Kidney tubule cell (primary cell): ENCODE results near the gene ZG16.

Experiments used
- DNase-seq: peaks from one replicate; pipeline ENCODE4 v3.0.0-alpha.2; 2018; ENCODE audit warnings: low spot score

Gene ZG16

DNA sequence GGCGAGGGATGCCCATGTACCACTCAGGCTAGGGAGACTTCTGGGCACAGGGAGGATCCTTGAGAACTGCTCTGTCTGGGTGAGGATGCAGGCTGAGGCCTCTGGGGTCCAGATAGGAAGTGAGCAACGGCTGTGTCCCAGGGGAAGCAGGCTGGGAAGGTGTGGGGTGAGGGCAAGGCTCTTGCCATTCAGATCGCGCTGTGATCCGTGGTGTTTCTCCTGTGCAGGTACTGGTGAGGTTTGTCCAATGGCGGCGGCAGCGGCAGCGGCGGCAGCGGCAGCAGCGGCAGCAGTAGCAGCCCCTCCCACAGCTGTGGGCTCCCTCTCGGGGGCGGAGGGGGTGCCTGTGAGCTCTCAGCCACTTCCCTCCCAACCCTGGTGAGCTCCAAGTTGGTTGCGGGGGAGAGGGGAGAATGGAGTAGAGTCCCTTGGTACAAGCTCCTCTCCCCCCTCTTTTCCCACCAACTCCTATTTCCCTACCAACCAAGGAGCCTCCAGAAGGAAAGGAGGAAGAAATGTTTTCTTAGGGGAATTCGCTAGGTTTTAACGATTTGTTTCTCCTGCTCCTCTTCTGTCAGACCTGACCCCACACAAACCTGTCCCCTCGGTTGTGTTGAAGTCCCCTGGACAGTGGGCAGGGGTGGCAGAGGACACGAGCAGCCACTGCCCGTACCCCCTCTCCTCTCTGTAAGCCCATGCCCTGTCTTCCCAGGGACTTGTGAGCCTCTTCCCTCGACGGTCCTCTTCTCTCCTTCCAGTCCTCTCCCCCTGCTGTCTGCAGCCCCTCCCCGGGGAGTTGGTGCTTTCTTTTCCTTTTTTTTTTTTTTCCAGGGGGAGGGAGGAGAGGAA lies 32.0 kb downstream of the ZG16 start:
- no peak for DNase-seq

DNA sequence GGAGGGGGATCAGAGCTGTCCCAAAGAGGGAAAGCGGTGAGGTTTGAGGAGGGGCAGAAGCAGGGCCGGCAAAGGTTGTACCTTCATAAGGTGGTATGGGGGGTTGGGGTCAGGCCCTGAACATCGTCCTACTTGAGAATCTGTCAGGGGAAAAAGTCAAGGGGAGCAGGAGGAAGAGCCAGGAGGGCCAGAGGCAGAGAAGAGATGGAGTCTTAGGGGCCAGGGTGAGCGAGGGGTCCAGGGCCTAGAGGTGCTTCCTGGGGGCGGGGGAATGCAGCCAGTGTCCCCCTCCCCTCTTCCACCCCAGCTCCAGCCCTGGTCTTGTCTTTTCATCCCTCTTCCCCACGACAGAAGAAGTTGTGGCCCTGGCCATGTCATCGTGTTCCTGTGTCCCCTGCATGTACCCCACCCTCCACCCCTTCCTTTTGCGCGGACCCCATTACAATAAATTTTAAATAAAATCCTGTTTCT lies 32.7 kb downstream of the ZG16 start:
- DNase-seq: no peak

DNA sequence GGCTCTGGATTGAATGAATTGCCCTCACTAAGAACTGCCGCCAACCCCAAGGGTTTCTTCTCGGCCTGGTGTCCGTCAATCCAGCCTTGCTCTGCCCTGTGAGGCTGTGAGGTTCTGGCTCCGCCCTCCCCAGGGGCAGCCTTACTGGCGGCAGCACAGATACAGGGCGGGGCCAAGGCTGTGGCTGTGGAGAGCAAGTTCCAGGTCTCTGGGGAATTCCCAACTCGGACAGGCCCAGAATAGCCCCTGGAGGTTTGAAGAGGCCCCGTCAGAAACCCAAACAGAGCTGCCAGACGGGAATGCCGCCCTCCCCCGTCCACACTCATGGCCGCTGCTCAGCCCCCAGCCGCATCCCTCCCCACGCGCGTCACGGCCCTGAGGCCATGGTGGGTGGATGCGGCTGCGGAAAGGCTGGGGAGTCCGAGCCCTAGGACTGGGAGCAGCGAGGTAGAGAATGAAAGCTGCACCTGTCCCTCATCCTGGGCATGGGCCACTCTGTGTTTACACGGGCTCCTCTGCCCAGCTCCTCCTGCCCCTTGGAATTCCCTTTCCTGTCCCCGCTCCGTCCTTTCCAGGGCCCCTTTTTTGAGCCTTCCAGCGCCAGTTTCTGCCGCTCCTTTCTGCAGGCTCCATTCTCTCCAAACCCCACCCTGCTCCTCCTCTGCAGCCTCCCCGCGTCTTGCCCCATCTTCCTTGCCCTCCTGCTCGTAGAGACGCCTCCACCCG lies 33.3 kb downstream of the ZG16 start:
- peak; percentile 98 for DNase-seq

DNA sequence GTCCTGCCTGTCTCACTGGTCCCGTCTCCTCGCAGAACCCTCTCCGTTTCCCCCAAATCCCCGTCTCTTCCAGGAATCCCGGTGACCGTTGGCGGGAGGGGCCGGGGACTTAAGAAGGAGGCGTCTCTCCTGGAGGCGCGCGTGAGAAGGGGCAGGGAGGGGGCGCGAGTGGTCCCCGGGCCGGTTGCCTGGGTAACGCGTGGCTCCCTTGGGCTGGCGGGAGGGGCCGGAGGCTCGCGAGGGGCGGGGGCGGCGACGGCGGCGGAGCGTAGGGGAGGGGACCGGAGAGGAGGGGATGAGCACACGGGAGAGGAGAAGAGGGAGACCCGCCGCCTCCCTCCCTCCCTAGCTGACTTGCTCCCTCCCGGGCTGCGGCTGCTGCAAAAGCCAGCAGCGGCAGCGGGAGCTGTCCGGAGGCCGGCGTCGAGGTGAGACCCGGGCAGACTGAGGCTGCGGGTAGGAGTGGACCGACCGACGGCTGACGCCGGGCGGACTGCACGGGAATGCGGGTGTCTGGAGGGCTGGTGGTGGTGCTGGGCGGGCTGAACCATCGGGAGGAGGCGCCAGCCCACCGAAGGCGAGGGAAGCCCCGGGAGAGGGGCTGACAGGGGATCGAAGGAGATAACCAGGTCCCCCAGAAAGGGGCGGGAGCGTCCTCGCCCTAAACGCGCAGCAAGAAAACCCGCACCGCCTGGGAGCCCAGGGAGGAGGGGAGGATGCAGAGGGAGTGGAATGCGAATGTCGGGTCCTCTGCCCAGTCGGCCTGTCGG lies 34.0 kb downstream of the ZG16 start, which contains the start of gene PRRT2:
Gene PRRT2, plus strand, starts transcription at position 298 of the 770 bp plus-strand sequence. CDS start 862 bp downstream, outside the sequence.
- DNase-seq: peak; percentile 51

DNA sequence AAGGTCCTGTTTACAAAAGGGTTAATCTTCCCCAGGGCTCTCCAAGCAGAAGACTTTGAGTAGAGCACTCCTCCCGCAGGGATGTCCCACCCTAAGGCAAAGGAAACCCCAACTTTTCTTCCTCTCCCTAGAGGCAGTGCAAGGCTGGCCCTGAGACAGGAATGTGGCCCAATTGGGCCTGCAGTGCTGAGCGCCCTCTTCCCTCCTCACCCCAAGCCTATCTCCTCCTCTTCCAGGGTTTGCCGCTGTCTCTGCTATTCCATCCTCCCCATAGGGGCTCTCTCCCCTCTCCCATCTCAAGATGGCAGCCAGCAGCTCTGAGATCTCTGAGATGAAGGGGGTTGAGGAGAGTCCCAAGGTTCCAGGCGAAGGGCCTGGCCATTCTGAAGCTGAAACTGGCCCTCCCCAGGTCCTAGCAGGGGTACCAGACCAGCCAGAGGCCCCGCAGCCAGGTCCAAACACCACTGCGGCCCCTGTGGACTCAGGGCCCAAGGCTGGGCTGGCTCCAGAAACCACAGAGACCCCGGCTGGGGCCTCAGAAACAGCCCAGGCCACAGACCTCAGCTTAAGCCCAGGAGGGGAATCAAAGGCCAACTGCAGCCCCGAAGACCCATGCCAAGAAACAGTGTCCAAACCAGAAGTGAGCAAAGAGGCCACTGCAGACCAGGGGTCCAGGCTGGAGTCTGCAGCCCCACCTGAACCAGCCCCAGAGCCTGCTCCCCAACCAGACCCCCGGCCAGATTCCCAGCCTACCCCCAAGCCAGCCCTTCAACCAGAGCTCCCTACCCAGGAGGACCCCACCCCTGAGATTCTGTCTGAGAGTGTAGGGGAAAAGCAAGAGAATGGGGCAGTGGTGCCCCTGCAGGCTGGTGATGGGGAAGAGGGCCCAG lies 34.9 kb downstream of the ZG16 start:
- DNase-seq: no peak

DNA sequence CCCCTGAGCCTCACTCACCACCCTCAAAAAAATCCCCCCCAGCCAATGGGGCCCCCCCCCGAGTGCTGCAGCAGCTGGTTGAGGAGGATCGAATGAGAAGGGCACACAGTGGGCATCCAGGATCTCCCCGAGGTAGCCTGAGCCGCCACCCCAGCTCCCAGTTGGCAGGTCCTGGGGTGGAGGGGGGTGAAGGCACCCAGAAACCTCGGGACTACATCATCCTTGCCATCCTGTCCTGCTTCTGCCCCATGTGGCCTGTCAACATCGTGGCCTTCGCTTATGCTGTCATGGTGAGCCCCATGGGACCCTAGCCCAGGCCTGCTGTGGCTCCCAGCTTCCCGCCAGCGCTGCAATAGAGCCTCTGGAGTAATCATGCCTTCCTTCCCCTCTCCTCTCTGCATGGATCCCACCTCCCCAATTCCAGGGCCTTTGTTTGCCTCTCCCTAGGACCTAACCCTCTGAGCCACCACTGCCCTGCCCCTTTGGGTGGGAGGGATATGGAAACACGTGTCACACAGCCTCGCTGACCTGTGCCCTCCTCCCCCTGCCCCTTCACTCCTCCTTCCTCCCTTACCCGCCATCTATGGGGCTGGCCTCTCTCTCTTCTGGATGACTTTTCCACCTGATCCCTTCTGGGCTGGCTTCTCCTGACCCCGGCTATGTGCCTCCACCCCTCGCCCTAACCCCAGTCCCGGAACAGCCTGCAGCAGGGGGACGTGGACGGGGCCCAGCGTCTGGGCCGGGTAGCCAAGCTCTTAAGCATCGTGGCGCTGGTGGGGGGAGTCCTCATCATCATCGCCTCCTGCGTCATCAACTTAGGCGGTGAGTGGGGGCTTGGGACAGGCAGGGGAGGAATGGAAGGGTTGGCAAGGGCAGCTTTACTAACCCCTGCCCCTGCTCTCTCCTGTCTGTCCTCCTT lies 35.8 kb downstream of the ZG16 start:
- DNase-seq: no peak

DNA sequence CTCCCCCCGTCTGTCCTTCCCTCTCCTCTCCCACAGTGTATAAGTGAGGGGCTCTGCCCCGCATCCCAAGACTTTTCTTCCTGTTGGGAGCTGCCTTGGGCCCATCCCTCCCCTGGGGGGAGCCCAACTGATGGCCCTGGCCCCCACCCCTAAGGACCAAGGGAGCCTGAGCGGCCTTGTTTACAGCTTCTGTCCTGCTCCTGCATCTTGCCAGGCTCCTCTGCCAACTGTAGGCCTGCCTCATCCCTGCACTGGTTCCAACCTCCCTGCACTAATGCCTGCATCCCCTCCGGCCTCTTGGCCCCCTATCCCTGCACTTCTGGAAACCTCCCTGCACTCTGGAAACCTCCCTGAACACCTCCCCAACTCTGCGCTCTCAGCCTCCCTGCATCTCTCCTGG lies 36.5 kb downstream of the ZG16 start:
- DNase-seq: no peak

DNA sequence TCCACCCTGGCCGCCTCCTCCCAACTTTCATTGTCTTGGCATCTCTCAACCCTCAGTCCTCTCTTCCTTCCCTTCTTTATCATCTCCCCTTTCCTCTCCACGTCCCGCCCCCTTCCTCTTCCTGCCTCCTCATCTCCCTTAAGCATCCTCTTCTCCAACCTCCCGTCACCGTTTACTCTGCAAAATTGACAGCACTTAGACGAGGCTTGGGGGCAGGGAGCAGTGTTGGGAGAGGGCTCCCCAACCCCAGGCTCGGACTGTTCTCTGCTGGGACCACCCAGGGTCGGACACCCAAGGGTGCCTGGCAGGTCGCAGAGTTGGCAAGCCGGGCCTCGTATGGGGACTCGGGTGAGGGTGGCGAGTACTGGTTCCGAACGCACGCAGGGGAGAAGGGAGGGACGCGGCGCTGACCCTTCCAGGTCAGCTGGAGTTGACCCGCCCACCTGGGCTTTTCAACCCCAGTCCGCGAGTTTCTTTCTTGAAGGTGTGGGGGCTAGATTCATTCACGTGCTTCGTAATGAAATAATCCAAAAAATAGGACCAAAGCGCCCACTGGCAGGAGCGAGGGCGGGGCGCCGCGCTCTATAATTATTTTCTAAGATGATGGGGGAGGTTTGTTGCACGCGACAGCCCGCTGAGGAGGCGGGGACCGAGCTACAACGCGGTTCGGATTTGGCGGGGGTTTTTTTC lies 37.1 kb downstream of the ZG16 start:
- no peak for DNase-seq

DNA sequence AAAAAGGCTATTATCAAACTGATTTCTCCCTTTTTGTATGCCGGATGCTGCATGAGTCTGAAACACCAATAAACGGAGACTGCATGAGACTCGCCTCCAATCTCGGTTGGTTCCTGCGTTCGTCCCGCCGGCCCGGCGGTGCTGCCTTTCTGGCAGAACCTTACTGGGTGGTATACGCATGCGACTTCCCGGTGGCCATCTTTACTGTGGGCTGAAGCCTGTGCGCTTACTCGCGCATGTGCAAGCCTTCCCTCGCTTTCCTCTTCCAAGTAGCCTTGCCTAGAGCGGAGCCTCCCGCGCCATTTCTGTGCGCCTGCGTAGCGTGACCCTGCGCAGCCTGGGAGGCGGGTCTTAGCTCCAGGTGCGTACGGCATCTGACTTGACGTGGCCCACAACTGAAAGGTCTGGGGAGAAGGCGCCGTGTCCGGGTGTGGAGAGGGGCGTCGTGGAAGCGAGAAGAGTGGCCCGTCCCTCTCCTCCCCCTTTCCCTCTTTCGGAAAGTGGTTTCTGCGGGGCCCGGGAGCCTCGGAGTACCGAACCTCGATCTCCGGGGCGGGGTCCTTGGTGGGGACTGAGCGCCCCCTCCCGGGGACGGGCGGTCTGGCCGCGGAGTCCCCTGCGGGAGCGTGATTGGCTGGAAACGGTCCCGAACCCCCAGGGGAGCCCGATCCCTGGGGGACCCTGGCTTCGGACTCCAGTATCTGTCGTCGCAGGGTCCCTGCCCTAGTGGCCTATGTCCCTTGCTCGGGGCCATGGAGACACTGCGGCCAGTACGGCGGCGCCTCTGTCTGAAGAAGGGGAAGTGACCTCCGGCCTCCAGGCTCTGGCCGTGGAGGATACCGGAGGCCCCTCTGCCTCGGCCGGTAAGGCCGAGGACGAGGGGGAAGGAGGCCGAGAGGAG lies 38.0 kb downstream of the ZG16 start, which contains the start of gene PAGR1:
Gene PAGR1, plus strand, starts transcription at position 360 of the 901 bp plus-strand sequence. Its CDS starts 374 bp downstream, at position 734.
- DNase-seq: peak; percentile 99

DNA sequence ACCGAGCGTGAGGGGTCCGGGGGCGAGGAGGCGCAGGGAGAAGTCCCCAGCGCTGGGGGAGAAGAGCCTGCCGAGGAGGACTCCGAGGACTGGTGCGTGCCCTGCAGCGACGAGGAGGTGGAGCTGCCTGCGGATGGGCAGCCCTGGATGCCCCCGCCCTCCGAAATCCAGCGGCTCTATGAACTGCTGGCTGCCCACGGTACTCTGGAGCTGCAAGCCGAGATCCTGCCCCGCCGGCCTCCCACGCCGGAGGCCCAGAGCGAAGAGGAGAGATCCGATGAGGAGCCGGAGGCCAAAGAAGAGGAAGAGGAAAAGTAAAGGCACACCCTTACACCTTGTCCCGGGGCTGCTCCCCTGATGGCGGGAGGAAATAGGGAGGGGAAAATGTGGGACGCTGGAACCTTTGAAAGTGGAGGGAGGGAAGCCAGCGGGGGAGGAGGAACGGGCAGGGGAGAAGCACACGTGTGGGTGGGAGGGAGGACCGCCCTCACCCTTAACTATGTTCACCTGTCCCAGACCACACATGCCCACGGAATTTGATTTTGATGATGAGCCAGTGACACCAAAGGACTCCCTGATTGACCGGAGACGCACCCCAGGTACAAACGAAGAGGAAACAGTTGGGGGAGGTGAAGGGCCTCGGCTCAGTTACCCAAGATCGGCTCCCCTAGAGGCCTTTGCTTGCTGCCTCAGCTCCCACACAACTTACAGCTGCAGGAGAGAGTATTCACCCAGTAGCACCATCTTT lies 38.8 kb downstream of the ZG16 start:
- DNase-seq: peak; percentile 79

DNA sequence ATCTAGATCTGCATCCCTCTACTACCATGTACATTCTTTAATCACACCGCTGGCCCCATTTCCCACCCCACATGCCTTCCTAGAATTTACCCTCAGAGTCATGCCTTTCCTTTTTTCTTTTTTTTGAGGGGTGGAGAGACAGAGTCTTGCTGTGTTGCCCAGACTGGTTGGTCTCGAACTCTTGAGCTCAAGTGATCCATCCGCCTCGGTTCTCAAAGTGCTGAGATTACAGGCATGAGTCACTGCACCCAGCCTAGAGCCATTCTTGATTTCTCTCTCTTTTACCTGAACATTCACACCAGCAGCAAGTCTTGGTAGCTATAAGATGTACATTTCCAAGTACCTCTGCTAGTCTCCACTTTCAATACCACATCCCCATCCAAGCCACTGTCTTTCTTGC lies 40.0 kb downstream of the ZG16 start:
- DNase-seq: no peak

DNA sequence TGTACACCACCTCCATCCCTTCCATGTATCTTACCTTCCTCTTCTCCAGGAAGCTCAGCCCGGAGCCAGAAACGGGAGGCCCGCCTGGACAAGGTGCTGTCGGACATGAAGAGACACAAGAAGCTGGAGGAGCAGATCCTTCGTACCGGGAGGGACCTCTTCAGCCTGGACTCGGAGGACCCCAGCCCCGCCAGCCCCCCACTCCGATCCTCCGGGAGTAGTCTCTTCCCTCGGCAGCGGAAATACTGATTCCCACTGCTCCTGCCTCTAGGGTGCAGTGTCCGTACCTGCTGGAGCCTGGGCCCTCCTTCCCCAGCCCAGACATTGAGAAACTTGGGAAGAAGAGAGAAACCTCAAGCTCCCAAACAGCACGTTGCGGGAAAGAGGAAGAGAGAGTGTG lies 41.5 kb downstream of the ZG16 start:
- no peak for DNase-seq

DNA sequence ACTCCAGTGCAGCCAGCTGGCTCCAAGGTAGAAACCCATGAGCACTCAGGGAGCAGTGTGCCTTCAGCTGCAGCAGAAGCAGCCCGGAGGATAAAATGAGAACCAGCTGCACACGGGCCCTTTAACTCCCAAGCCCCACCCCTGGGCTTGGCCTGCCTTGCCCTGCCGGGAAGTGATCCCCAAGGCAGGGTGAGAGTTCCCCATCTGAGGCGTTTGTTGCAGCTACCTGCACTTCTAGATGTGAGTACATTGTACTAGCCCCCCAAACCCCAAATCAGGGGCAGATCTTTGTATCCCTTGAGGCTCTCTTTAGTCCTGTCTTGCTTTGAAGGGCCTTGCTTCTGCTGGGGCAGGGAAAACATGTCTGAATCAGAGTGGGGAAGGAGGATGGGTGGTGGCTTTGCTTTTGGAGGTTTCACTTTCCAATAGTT lies 42.2 kb downstream of the ZG16 start, which contains the start of gene MVP:
Gene MVP, plus strand, starts transcription at position 192 of the 431 bp plus-strand sequence. CDS start 10,088 bp downstream, outside the sequence.
- peak; percentile 75 for DNase-seq

DNA sequence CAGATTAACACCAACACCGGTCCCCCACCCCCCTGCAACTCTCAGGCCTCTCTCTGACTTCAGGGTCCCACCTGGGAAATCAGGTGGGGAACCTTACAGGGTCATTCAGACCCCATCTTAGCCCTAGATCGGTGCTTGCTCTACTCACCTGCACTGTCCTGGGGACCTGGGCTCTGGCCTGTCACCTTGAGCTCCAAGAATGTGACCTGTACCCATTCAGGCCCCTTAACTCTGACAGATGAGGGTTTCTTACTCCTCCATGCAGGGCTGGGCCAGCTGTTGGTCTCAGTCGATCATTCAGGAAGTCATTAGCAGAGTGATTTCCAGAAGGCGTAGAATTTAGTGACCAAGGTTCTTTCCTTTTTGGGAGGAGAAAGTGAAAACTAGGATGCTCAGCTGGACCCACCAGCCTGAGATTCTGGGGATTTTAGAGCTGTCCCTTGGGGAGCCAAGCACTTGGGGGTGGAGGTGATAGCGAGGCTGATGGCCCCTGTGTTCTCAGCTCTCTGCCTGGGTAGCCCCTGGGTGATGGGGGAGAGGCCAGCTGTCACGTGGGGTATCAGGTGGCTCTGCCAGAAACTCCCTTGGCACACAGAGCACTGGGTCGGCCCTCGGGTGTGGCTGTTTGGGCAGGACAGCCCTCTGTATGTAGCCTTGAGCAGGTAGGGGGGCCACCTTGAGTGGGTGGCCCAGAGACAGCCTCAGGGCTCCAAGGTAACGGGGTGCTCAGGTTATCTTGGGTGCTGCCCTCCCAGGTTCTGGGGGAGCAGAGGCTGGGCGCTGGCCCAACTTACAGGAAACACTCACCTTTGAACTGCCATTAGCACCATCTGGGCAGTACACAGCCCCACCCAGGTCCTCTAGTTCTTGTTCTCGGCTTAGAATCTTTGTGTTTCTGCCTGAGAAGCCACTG lies 42.9 kb downstream of the ZG16 start:
- peak; percentile 83 for DNase-seq

DNA sequence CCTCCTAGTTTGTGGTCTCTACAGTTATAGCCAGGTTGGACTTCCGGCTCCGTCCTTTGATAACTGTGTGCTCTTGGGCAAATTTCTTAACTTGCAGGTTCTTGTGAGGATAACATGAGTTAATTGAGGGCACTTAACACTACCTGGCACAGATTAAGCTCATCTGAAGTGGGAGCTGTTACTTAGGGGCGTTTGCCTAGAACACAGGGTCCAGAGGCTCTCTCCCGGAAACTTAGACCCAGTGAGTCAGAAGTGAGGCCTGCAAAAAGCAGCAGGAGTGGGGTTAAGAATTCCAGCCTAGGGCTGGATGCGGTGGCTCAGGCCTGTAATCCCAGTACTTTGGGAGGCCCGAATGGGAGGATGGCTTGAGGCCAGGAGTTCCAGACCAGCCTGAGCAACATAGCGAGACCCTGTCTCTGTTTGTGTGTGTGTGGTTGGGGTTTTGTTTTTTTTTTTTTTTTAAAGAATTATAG lies 43.6 kb downstream of the ZG16 start:
- peak; percentile 90 for DNase-seq

DNA sequence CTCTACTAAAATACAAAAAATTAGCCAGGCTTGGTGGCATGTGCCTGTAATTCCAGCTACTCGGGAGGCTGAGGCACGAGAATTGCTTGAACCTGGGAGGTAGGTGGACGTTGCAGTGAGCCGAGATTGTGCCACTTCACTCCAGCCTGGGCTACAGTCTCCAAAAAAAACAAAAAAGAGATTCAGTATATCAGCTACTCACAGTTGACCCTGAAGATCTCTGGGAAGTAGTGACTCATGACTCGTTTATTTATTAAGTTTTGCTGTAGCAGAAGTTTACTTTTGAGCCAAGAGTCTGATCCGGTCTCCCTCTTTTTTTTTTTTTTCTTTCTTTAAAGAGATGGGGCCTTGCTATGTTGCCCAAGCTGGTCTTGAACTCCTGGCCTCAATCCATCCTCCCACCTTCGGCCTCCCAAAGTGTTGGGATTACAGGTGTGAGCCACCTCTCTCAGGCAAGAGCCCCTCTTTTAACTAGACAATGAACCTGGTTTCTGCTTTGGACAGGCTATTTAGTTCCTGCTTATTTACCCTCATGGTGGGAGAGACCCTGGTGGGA lies 46.6 kb downstream of the ZG16 start:
- peak; percentile 85 for DNase-seq
